Measurements from ENCODE around the gene PSME4. TPM values are rescaled to one million over a fixed set of nuclear protein-coding genes. Genes with fewer than 3 reads are reported as not detected.

Gene PSME4
- total and polyA plus RNA-seq, 2 of the 13 experiments (the other 11 are each of a cell fraction or from before 2014, with no cell fraction given), result 52.1 to 77.8 TPM

DNA sequence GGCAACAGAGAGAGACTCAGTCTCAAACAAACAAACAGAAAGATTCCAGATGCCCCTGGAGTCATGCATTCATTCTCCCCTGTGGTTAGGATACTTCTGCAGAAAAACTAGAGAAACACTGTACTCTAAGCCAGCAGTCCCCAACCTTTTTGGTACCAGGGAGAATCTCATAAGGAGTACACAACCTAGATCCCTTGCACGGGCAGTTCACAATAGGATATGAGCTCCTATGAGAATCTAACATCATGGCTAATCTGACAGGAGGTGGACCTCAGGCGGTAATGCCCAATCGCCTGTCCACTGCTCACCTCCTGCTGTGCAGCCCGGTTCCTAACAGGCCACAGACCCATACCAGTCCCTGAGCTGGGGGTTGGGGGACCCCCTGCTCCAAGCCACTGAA is 18.3 kb downstream of the PSME4 start (continued):
- TF ChIP-seq, protein P1, sequence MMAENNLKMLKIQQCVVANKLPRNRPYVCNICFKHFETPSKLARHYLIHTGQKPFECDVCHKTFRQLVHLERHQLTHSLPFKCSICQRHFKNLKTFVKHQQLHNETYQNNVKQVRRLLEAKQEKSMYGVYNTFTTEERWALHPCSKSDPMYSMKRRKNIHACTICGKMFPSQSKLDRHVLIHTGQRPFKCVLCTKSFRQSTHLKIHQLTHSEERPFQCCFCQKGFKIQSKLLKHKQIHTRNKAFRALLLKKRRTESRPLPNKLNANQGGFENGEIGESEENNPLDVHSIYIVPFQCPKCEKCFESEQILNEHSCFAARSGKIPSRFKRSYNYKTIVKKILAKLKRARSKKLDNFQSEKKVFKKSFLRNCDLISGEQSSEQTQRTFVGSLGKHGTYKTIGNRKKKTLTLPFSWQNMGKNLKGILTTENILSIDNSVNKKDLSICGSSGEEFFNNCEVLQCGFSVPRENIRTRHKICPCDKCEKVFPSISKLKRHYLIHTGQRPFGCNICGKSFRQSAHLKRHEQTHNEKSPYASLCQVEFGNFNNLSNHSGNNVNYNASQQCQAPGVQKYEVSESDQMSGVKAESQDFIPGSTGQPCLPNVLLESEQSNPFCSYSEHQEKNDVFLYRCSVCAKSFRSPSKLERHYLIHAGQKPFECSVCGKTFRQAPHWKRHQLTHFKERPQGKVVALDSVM (CRISPR knock-in tag; IDR thresholded peaks at IDR 0.05), result peak; percentile 6; the same call in 1 of the 2 replicates
- TF ChIP-seq ZNF317 (CRISPR knock-in tag; IDR thresholded peaks at IDR 0.05) (no peak), SP4 (CRISPR knock-in tag; IDR thresholded peaks at IDR 0.05) (no peak), NFKBIZ (CRISPR knock-in tag; IDR thresholded peaks at IDR 0.05) (no peak), ZNF780A (CRISPR knock-in tag; IDR thresholded peaks at IDR 0.05) (no peak), ZFP37 (CRISPR knock-in tag; IDR thresholded peaks at IDR 0.05; ENCODE audit: borderline replicate concordance) (no peak), ZBTB20 (CRISPR knock-in tag; IDR thresholded peaks at IDR 0.05; ENCODE audit: borderline replicate concordance, low read depth) (no peak), ZFP62 (CRISPR knock-in tag; IDR thresholded peaks at IDR 0.05) (no peak)

DNA sequence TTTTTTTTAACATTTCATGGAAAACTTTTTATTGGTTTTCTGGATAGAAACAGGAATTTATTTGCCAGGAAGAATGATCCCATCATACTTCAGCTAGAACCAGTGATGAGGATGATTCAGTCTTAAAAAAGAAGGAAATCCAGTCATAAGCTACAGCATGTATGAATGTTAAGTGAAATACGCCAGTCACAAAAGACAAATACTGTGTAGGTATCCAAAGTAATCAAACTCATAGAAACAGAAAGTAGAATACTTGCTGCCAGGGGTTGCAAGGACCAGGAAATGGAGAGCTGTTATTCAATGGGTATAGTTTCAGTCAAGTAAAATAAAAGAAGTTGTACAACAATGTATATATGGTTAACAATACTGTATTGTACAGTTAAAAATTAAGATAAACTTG is 21.3 kb downstream of the PSME4 start:
- Histone ChIP-seq H3K27me3 (ENCODE audit: control insufficient read depth in 1 of 2, insufficient read depth in 2 of 2, low read length in 2 of 2) (no peaks in the 10 kb centered on the region), H3K9me3 (ENCODE audit: low read length) (no peaks in the 10 kb centered on the region), H2AFZ (ENCODE audit: low read length) (no peak overlapping the region), H3K4me3 (replicated peaks in 1 of 3; ENCODE audit: insufficient read depth in 1 of 3, low read depth in 2 of 3, low read length in 3 of 3) (no peak overlapping the region), H3K9ac (ENCODE audit: insufficient read depth, low read depth, low read length) (no peak overlapping the region), H4K20me1 (ENCODE audit: insufficient read depth, low read length) (peaks cover 20% of the 10 kb centered on the region), H3K27ac (ENCODE audit: extremely low read length, insufficient read depth, low read length) (no peak overlapping the region), H3K4me2 (ENCODE audit: low read depth, low read length) (no peak overlapping the region), H3K4me1 (ENCODE audit: insufficient read depth, low read length) (no peaks in the 10 kb centered on the region), H3K79me2 (ENCODE audit: insufficient read depth, low read length) (peaks cover 70% of the 10 kb centered on the region), H3K36me3 (replicated peaks in 1 of 2; ENCODE audit: control insufficient read depth in 1 of 2, insufficient read depth in 2 of 2, low read length in 2 of 2) (peaks cover 21 to 47% of the 10 kb centered on the region in 2 experiments)
- intact Hi-C loops (cut with micrococcal nuclease; ENCODE audit: unreplicated experiment) (no loop called here), in situ Hi-C loops (cut with HindIII; ENCODE audit: extremely low pct_ligation_motif_present, low pct_unique_long_range_greater_than_20kb) (no loop called here)
- FAIRE-seq (no peak), ATAC-seq (no peak), DNase-seq (ENCODE audit: low spot score) (no peak)
- ChIA-PET POLR2A (no interaction called here), CTCF (ENCODE audit: low intra/inter-chr PET ratio, low total read pairs) (no interaction called here)
- 100% methylated on average over 1 of the region's 1 CpG for WGBS (ENCODE audit: low lambda C conversion rate)
- BruUV-seq (replicated peaks), result no TSS peak
- TF ChIP-seq, protein P2, sequence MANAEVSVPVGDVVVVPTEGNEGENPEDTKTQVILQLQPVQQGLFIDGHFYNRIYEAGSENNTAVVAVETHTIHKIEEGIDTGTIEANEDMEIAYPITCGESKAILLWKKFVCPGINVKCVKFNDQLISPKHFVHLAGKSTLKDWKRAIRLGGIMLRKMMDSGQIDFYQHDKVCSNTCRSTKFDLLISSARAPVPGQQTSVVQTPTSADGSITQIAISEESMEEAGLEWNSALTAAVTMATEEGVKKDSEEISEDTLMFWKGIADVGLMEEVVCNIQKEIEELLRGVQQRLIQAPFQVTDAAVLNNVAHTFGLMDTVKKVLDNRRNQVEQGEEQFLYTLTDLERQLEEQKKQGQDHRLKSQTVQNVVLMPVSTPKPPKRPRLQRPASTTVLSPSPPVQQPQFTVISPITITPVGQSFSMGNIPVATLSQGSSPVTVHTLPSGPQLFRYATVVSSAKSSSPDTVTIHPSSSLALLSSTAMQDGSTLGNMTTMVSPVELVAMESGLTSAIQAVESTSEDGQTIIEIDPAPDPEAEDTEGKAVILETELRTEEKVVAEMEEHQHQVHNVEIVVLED (CRISPR knock-in tag; IDR thresholded peaks at IDR 0.05; ENCODE audit: borderline replicate concordance), result no peak
- TF ChIP-seq ZSCAN21 (CRISPR knock-in tag; IDR thresholded peaks at IDR 0.05; ENCODE audit: borderline replicate concordance) (no peak), PAF1 (CRISPR knock-in tag; IDR thresholded peaks at IDR 0.05) (no peak), ZNF7 (CRISPR knock-in tag; IDR thresholded peaks at IDR 0.05) (no peak), MYC (CRISPR knock-in tag; IDR thresholded peaks at IDR 0.05; ENCODE audit: borderline replicate concordance) (no peak), NONO (IDR thresholded peaks at IDR 0.05) (no peak), NONO (CRISPR knock-in tag; conservative IDR thresholded peaks at IDR 0.05) (no peak)
- TF ChIP-seq, protein P3, sequence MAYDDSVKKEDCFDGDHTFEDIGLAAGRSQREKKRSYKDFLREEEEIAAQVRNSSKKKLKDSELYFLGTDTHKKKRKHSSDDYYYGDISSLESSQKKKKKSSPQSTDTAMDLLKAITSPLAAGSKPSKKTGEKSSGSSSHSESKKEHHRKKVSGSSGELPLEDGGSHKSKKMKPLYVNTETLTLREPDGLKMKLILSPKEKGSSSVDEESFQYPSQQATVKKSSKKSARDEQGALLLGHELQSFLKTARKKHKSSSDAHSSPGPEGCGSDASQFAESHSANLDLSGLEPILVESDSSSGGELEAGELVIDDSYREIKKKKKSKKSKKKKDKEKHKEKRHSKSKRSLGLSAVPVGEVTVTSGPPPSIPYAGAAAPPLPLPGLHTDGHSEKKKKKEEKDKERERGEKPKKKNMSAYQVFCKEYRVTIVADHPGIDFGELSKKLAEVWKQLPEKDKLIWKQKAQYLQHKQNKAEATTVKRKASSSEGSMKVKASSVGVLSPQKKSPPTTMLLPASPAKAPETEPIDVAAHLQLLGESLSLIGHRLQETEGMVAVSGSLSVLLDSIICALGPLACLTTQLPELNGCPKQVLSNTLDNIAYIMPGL (CRISPR knock-in tag; IDR thresholded peaks at IDR 0.05; ENCODE audit: borderline replicate concordance in 1 of 2, low read depth in 1 of 2), result no peak
- TF ChIP-seq, protein P4, sequence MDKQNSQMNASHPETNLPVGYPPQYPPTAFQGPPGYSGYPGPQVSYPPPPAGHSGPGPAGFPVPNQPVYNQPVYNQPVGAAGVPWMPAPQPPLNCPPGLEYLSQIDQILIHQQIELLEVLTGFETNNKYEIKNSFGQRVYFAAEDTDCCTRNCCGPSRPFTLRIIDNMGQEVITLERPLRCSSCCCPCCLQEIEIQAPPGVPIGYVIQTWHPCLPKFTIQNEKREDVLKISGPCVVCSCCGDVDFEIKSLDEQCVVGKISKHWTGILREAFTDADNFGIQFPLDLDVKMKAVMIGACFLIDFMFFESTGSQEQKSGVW (CRISPR knock-in tag; IDR thresholded peaks at IDR 0.05; ENCODE audit: borderline replicate concordance), result no peak

Data from HepG2 (cell line).